Calu3 (cell line): ENCODE measurements around the gene NMBR. TPM values are rescaled to one million over a fixed set of nuclear protein-coding genes. Genes with fewer than 3 reads are reported as not detected.
"Not testable (repeated sequence)": the region's sequence is repeated elsewhere in the genome, so short reads cannot be mapped to it uniquely, and the experiment has no call there.

Source experiments
- BruUV-seq: library from RNA; stranded (reverse); fragments of 400-500 nt; replicated peaks from 2 replicates; lab custom pipeline; 2021; lab: Mats Ljungman, UMichigan
- CTCF ChIA-PET: fragments of 300-600 bp; sonication (Branson Sonifier 250); formaldehyde crosslinking; loops from one replicate; lab custom pipeline; 2022; ENCODE audit warnings: antibody characterized with exemption; lab: Charles Lee
- DNase-seq: peaks from one replicate; pipeline ENCODE4 v3.0.0; 2022
- H3K27ac Mint-ChIP-seq: one replicate; pipeline ENCODE4 v1.8.0; 2022; ENCODE audit warnings: mixed read lengths; ENCODE audit not compliant: unreplicated experiment
- H3K27me3 Mint-ChIP-seq: one replicate; pipeline ENCODE4 v1.8.0; 2022; ENCODE audit warnings: mixed read lengths; ENCODE audit not compliant: unreplicated experiment
- H3K36me3 Mint-ChIP-seq: one replicate; pipeline ENCODE4 v1.8.0; 2022; ENCODE audit warnings: mild to moderate bottlenecking, moderate library complexity, mixed read lengths; ENCODE audit not compliant: insufficient read depth, unreplicated experiment
- H3K4me1 Mint-ChIP-seq: one replicate; pipeline ENCODE4 v1.8.0; 2022; ENCODE audit warnings: mild to moderate bottlenecking, low read depth, mixed read lengths; ENCODE audit not compliant: unreplicated experiment
- H3K4me3 Mint-ChIP-seq: one replicate; pipeline ENCODE4 v1.8.0; 2022; ENCODE audit warnings: mild to moderate bottlenecking, low read depth, moderate library complexity, mixed read lengths; ENCODE audit not compliant: unreplicated experiment
- H3K9me3 Mint-ChIP-seq: one replicate; pipeline ENCODE4 v1.8.0; 2022; ENCODE audit warnings: low read depth, mixed read lengths; ENCODE audit not compliant: unreplicated experiment
- CTCF ChIP-seq: fragments of 200-600 bp; IDR thresholded peaks from one replicate; pipeline ENCODE4 v1.8.0; 2022; ENCODE audit warnings: antibody characterized with exemption; ENCODE audit not compliant: unreplicated experiment
- intact Hi-C: fragments of 100-400 bp; cut with micrococcal nuclease; formaldehyde crosslinking; loops from one replicate; pipeline ENCODE4 v1.10.0; 2022; ENCODE audit not compliant: unreplicated experiment
- total RNA-seq: library from RNA; stranded (reverse); gene quantifications from 2 replicates; pipeline ENCODE4 v1.2.3, GENCODE V29; 2022

Gene NMBR
- total RNA-seq, 1 experiment from 2014 or later: not detected

- H3K4me1 Mint-ChIP-seq: no peaks in the 10 kb centered on the region
- CTCF ChIA-PET: no interaction called here
- no TSS peak for BruUV-seq
- intact Hi-C loops: loop anchor here (1.0 to 2.0 kb wide), 2 partner anchors 123 to 436 kb away; no protein-coding TSS in a partner anchor
- no peaks in the 10 kb centered on the region for H3K27me3 Mint-ChIP-seq
- H3K27ac Mint-ChIP-seq: no peak overlapping the region
- no peaks in the 10 kb centered on the region for H3K9me3 Mint-ChIP-seq
- H3K36me3 Mint-ChIP-seq: no peaks in the 10 kb centered on the region
- H3K4me3 Mint-ChIP-seq: no peak overlapping the region
- peak; percentile 38 for TF ChIP-seq CTCF
- DNase-seq: peak; percentile 70
Measured at GRCh38 chr6:142112451-142113061, 34.4 kb downstream of the NMBR start.

GRCh38 chr6:142110820-142111219 lies 36.1 kb downstream of the NMBR start:
- DNase-seq, BruUV-seq, H3K9me3 Mint-ChIP-seq, H3K27me3 Mint-ChIP-seq, H3K27ac Mint-ChIP-seq, H3K4me3 Mint-ChIP-seq, intact Hi-C loops, CTCF ChIA-PET, H3K4me1 Mint-ChIP-seq, H3K36me3 Mint-ChIP-seq: not testable (repeated sequence)

- DNase-seq, H3K36me3 Mint-ChIP-seq, H3K4me1 Mint-ChIP-seq, H3K27me3 Mint-ChIP-seq, intact Hi-C loops, CTCF ChIA-PET, H3K27ac Mint-ChIP-seq, BruUV-seq, H3K4me3 Mint-ChIP-seq, H3K9me3 Mint-ChIP-seq: not testable (repeated sequence)
Measured at GRCh38 chr6:142104820-142105219, 42.1 kb downstream of the NMBR start.

GRCh38 chr6:142088858-142089216 lies 58.1 kb downstream of the NMBR start:
- Mint-ChIP-seq H3K4me1 (no peaks in the 10 kb centered on the region), H3K27me3 (no peaks in the 10 kb centered on the region), H3K27ac (no peak overlapping the region), H3K9me3 (no peaks in the 10 kb centered on the region), H3K36me3 (no peaks in the 10 kb centered on the region), H3K4me3 (no peak overlapping the region)
- no TSS peak for BruUV-seq
- TF ChIP-seq CTCF: no peak
- CTCF ChIA-PET: no interaction called here
- no peak for DNase-seq
- intact Hi-C loops: no loop called here

GRCh38 chr6:142087950-142088857 lies 58.7 kb downstream of the NMBR start:
- TF ChIP-seq CTCF: no peak
- Mint-ChIP-seq H3K9me3 (no peaks in the 10 kb centered on the region), H3K36me3 (no peaks in the 10 kb centered on the region), H3K27ac (no peak overlapping the region), H3K27me3 (no peaks in the 10 kb centered on the region), H3K4me3 (no peak overlapping the region), H3K4me1 (no peaks in the 10 kb centered on the region)
- intact Hi-C loops: no loop called here
- no TSS peak for BruUV-seq
- CTCF ChIA-PET: no interaction called here
- no peak for DNase-seq
